SK-N-SH treated with all-trans-retinoic acid at 6 μM for 48 hours (cell line): ENCODE measurements around the gene YDJC.

Experiments used
- ATAC-seq: fragments of 200-7000 bp; cut with Tn5 transposase; 3 replicates; pipeline ENCODE4 v1.9.1; 2020; ENCODE audit warnings: mild to moderate bottlenecking, moderate library complexity
- CSDC2 ChIP-seq: fragments of 250-450 bp; sonication (Bioruptor Pico); IDR thresholded peaks from 2 replicates; pipeline ENCODE4 v1.5.0; 2020; ENCODE audit warnings: mild to moderate bottlenecking, moderate library complexity

The YDJC gene

GRCh38 chr22:21579474-21579851 is 50.4 kb downstream of the YDJC start:
- no peak for TF ChIP-seq CSDC2 (CRISPR knock-in tag)
- no peak for ATAC-seq
